SH-SY5Y (cell line): ENCODE measurements around the gene CEP170B.

Experiments
- GATA2 ChIP-seq: IDR thresholded peaks from 2 replicates; pipeline ENCODE4 v1.6.1; 2011; ENCODE audit warnings: mild to moderate bottlenecking, low read depth, low read length
- GATA3 ChIP-seq: IDR thresholded peaks from 2 replicates; pipeline ENCODE4 v1.6.1; 2011; ENCODE audit warnings: low read depth, mild to moderate bottlenecking, low read length, moderate library complexity

GRCh38 chr14:104923640-104924420 is 58.8 kb downstream of the CEP170B start:
- TF ChIP-seq GATA3 (no peak), GATA2 (no peak)
